Measurements from ENCODE around the gene PARVB. TPM values are rescaled to one million over a fixed set of nuclear protein-coding genes. Genes with fewer than 3 reads are reported as not detected.

PARVB gene
- total RNA-seq, 2 experiments from 2014 or later: 42.7 to 45.9 TPM

GRCh38 chr22:44179196-44179988 lies 155.3 kb downstream of the PARVB start:
- no peak for DNase-seq
- Mint-ChIP-seq H3K27me3 (no peaks in the 10 kb centered on the region), H3K36me3 (ENCODE audit: low read depth) (peaks cover 6% of the 10 kb centered on the region), H3K4me1 (peaks cover 20% of the 10 kb centered on the region), H3K9me3 (ENCODE audit: low read depth) (no peaks in the 10 kb centered on the region), H3K27ac (no peak overlapping the region), H3K4me3 (no peak overlapping the region)
- ATAC-seq: no peak
- ChIA-PET CTCF (interaction anchor here (0.7 kb wide), 1 partner anchor 413 kb away, joined by 3 read pairs; no protein-coding TSS in a partner anchor), POLR2A (no interaction called here)
- intact Hi-C loops (cut with DNase I, micrococcal nuclease): no loop called here

- DNase-seq (no peak), ATAC-seq (no peak)
- H3K36me3 Mint-ChIP-seq (ENCODE audit: low read depth): peaks cover 13% of the 10 kb centered on the region
- peak overlapping the region; percentile 86 for H3K4me3 Mint-ChIP-seq
- H3K9me3 Mint-ChIP-seq (ENCODE audit: low read depth): no peaks in the 10 kb centered on the region
- POLR2A ChIA-PET: no interaction called here
- CTCF ChIA-PET: interaction anchor here (0.7 kb wide), 1 partner anchor 412 kb away, joined by 3 read pairs; no protein-coding TSS in a partner anchor
- H3K27me3 Mint-ChIP-seq: no peaks in the 10 kb centered on the region
- intact Hi-C loops (cut with DNase I, micrococcal nuclease): loop anchor here in 1 of 2 experiments (5.0 to 10.0 kb wide), 4 partner anchors 153 to 502 kb away; no protein-coding TSS in a partner anchor
- no peak overlapping the region for H3K27ac Mint-ChIP-seq
- peaks cover 20% of the 10 kb centered on the region for H3K4me1 Mint-ChIP-seq
These were observed 156.0 kb downstream of the PARVB start for GRCh38 chr22:44179989-44180705.

GRCh38 chr22:44180706-44181032 lies 156.6 kb downstream of the PARVB start, which contains the start of gene PARVG:
Gene PARVG, plus strand, starts transcription at chr22:44180925. Its CDS starts 2,405 bp downstream, at chr22:44183330.
- ATAC-seq: peak; percentile 35

GRCh38 chr22:44181033-44181911 lies 157.2 kb downstream of the PARVB start:
- Mint-ChIP-seq H3K4me3 (peak overlapping the region; percentile 86), H3K27ac (peak overlapping the region; percentile 97), H3K4me1 (peaks cover 20% of the 10 kb centered on the region), H3K9me3 (ENCODE audit: low read depth) (no peaks in the 10 kb centered on the region), H3K27me3 (no peaks in the 10 kb centered on the region), H3K36me3 (ENCODE audit: low read depth) (peaks cover 15% of the 10 kb centered on the region)
- ChIA-PET POLR2A (interaction anchor here (0.9 kb wide), 1 partner anchor 12 kb away, joined by 3 read pairs; no protein-coding TSS in a partner anchor), CTCF (interaction anchor here (0.5 to 1.1 kb wide), 4 partner anchors 9 to 455 kb away, joined by 3 read pairs; no protein-coding TSS in a partner anchor)
- peak; percentile 79 for DNase-seq
- intact Hi-C loops (cut with DNase I, micrococcal nuclease): loop anchor here in 1 of 2 experiments (1.0 to 10.0 kb wide), 5 partner anchors 154 to 501 kb away; partner anchors contain the start of gene RTL6
- ATAC-seq: peak; percentile 73

More at GRCh38 chr22:44180706-44181032, 156.6 kb downstream of the PARVB start, which contains the start of gene PARVG:
- peaks cover 13% of the 10 kb centered on the region for H3K36me3 Mint-ChIP-seq (ENCODE audit: low read depth)
- H3K4me3 Mint-ChIP-seq: peak within 1 kb of the TSS; percentile 86
- H3K4me1 Mint-ChIP-seq: peaks cover 20% of the 10 kb centered on the region
- POLR2A ChIA-PET: no interaction called here
- intact Hi-C loops (cut with DNase I, micrococcal nuclease): loop anchor here in 1 of 2 experiments (1.0 to 10.0 kb wide), 5 partner anchors 153 to 502 kb away; partner anchors contain the start of gene RTL6
- CTCF ChIA-PET: interaction anchor here (0.6 to 1.1 kb wide), 2 partner anchors 8 to 33 kb away, joined by 3 read pairs; no protein-coding TSS in a partner anchor
- peak within 1 kb of the TSS; percentile 97 for H3K27ac Mint-ChIP-seq
- peak; percentile 51 for DNase-seq
- H3K27me3 Mint-ChIP-seq: no peaks in the 10 kb centered on the region
- no peaks in the 10 kb centered on the region for H3K9me3 Mint-ChIP-seq (ENCODE audit: low read depth)

GRCh38 chr22:44181912-44182587 lies 157.9 kb downstream of the PARVB start:
- H3K4me1 Mint-ChIP-seq: peaks cover 20% of the 10 kb centered on the region
- intact Hi-C loops (cut with DNase I, micrococcal nuclease): loop anchor here in 1 of 2 experiments (1.0 to 10.0 kb wide), 5 partner anchors 155 to 500 kb away; partner anchors contain the start of gene RTL6
- H3K4me3 Mint-ChIP-seq: peak overlapping the region; percentile 86
- no peaks in the 10 kb centered on the region for H3K27me3 Mint-ChIP-seq
- DNase-seq (peak; percentile 58), ATAC-seq (peak; percentile 28)
- H3K36me3 Mint-ChIP-seq (ENCODE audit: low read depth): peaks cover 17% of the 10 kb centered on the region
- H3K27ac Mint-ChIP-seq: peak overlapping the region; percentile 97
- H3K9me3 Mint-ChIP-seq (ENCODE audit: low read depth): no peaks in the 10 kb centered on the region
- POLR2A ChIA-PET: interaction anchor here (0.9 kb wide), 1 partner anchor 12 kb away, joined by 3 read pairs; no protein-coding TSS in a partner anchor
- CTCF ChIA-PET: interaction anchor here (0.6 kb wide), 1 partner anchor 456 kb away, joined by 3 read pairs; no protein-coding TSS in a partner anchor

- DNase-seq (peak; percentile 69), ATAC-seq (peak; percentile 63)
- ChIA-PET CTCF (no interaction called here), POLR2A (interaction anchor here (0.5 kb wide), 1 partner anchor 383 kb away, joined by 3 read pairs; no protein-coding TSS in a partner anchor)
- Mint-ChIP-seq H3K27ac (peak overlapping the region; percentile 97), H3K4me3 (peak overlapping the region; percentile 86), H3K36me3 (ENCODE audit: low read depth) (peaks cover 17% of the 10 kb centered on the region), H3K9me3 (ENCODE audit: low read depth) (no peaks in the 10 kb centered on the region), H3K4me1 (peaks cover 20% of the 10 kb centered on the region), H3K27me3 (no peaks in the 10 kb centered on the region)
- intact Hi-C loops (cut with DNase I, micrococcal nuclease): loop anchor here in 1 of 2 experiments (5.0 to 10.0 kb wide), 4 partner anchors 155 to 500 kb away; no protein-coding TSS in a partner anchor
These were observed 158.6 kb downstream of the PARVB start for GRCh38 chr22:44182588-44183286.

- peak overlapping the region; percentile 97 for H3K27ac Mint-ChIP-seq
- intact Hi-C loops (cut with DNase I, micrococcal nuclease): loop anchor here in 1 of 2 experiments (5.0 to 10.0 kb wide), 4 partner anchors 156 to 499 kb away; no protein-coding TSS in a partner anchor
These were observed 159.1 kb downstream of the PARVB start for GRCh38 chr22:44183287-44183588.

GRCh38 chr22:44184006-44184405 lies 159.9 kb downstream of the PARVB start:
- peaks cover 17% of the 10 kb centered on the region for H3K36me3 Mint-ChIP-seq (ENCODE audit: low read depth)
- no peaks in the 10 kb centered on the region for H3K27me3 Mint-ChIP-seq
- H3K9me3 Mint-ChIP-seq (ENCODE audit: low read depth): no peaks in the 10 kb centered on the region
- DNase-seq (no peak), ATAC-seq (no peak)
- intact Hi-C loops (cut with DNase I, micrococcal nuclease): loop anchor here in 1 of 2 experiments (5.0 to 10.0 kb wide), 4 partner anchors 157 to 498 kb away; no protein-coding TSS in a partner anchor
- peaks cover 20% of the 10 kb centered on the region for H3K4me1 Mint-ChIP-seq
- H3K27ac Mint-ChIP-seq: no peak overlapping the region
- ChIA-PET POLR2A (interaction anchor here (0.6 kb wide), 1 partner anchor 12 kb away, joined by 6 read pairs; no protein-coding TSS in a partner anchor), CTCF (no interaction called here)
- H3K4me3 Mint-ChIP-seq: no peak overlapping the region

More at GRCh38 chr22:44183287-44183588, 159.1 kb downstream of the PARVB start:
- Mint-ChIP-seq H3K9me3 (ENCODE audit: low read depth) (no peaks in the 10 kb centered on the region), H3K4me3 (peak overlapping the region; percentile 86), H3K36me3 (ENCODE audit: low read depth) (peaks cover 17% of the 10 kb centered on the region), H3K27me3 (no peaks in the 10 kb centered on the region), H3K4me1 (peaks cover 20% of the 10 kb centered on the region)
- POLR2A ChIA-PET: interaction anchor here (0.5 kb wide), 1 partner anchor 383 kb away, joined by 3 read pairs; no protein-coding TSS in a partner anchor
- CTCF ChIA-PET: no interaction called here
- ATAC-seq (no peak), DNase-seq (peak; percentile 20)

GRCh38 chr22:44185237-44186120 lies 161.4 kb downstream of the PARVB start:
- intact Hi-C loops (cut with DNase I, micrococcal nuclease): loop anchor here in 1 of 2 experiments (10.0 kb wide), 1 partner anchor 191 kb away; no protein-coding TSS in a partner anchor
- ChIA-PET CTCF (no interaction called here), POLR2A (interaction anchor here (0.5 kb wide), 1 partner anchor 1168 kb away, joined by 7 read pairs; no protein-coding TSS in a partner anchor)
- no peaks in the 10 kb centered on the region for H3K27me3 Mint-ChIP-seq
- peaks cover 17% of the 10 kb centered on the region for H3K36me3 Mint-ChIP-seq (ENCODE audit: low read depth)
- ATAC-seq (no peak), DNase-seq (no peak)
- no peak overlapping the region for H3K4me3 Mint-ChIP-seq
- H3K27ac Mint-ChIP-seq: peak overlapping the region; percentile 51
- H3K4me1 Mint-ChIP-seq: peaks cover 17% of the 10 kb centered on the region
- no peaks in the 10 kb centered on the region for H3K9me3 Mint-ChIP-seq (ENCODE audit: low read depth)

Data from activated CD4-positive, alpha-beta T cell treated with anti-CD3 and anti-CD28 coated beads for 36 hours (primary cell).